ENCODE measurements around the gene ENOSF1.
"Not testable (repeated sequence)": the region's sequence is repeated elsewhere in the genome, so short reads cannot be mapped to it uniquely, and the experiment has no call there.

The ENOSF1 gene

DNA sequence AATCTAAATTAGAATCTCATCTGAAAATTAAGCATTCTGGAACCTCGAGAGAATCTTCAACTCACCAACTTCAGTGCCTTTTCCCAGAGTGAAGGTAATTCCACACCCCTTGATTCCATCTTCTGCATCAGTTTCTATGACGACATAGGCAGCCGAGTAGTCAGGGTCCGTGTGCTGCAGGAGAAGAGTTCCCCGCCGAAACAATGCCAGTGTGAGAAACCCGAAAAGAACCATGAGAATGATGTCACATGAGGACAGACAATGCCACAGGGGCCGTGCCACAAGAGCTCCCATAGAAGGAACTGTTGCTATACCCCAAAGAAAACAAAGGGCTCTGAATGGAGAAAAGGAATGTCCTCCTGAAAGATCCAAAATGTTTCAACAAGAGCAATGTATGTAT, 6.0 kb downstream of the ENOSF1 start:
- DNase-seq, result no peak

DNA sequence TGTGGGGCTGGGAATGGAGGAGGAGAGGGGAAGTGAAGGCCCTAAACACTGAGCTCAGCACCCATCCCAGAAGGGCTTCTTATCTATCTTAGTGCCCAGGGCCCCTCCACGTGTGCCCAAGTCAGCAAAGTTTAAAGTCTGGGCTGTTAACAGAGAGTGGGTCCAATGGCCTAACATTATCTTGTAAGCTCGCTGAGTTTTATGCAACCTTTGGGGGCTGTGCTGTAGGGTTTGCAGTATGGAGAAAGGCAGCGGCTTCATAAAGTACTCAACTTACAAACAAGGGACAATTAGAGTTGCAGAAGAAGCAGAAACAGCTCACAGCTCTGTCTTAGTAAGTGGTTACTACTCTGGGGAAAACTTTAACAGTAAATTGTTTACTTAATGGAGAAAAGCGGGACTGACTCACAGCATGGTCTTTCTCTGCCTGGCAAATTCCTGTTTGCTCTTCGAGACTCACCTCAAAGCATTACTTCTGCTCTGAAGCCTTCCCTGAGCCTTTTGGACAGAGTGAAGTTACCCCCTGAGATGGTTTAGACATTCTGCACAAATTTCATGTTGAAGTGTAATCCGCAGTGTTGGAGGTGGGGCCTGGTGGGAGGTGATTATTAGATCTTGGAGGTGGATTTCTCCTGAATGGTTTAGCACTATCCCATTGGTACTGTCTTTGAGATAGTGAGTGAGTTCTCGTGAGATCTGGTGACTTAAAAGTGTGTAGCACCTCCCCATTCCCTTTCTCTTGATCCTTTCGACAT, 9.0 kb downstream of the ENOSF1 start:
- DNase-seq, result no peak

DNA sequence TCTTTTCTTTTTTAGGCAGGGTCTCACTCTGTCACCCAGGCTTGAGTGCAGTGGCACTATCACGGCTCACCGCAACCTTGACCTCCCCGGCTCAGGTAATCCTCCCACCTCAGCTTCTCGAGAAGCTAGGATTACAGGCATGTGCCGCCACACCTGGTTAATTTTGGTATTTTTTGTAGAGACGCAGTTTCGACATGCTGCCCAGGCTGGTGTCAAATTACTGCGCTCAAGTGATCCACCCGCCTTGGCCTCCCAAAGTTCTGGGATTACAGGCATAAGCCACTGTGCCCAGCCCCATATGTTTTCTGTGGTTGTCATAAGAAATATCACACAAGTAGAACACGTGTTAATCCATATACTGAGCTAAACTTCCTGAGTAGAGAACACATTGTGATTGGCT, 14.6 kb downstream of the ENOSF1 start:
- peak; percentile 76 for DNase-seq

DNA sequence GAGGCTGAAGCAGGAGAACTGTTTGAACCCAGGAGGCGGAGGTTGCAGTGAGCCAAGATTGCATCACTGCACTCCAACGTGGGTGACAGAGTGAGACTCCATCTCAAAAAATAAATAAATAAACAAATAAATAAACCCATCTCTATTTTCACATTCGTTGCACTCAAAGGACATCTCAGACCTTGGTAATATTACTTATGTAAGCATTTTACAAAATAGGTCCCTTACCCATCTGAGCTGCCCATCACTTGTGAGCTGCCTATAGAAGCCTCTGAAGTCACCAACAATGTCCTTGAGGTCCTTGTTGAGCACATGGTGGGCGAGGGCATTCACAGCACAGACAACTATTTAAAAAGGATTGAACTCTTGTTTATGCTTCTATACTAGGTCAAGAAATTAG, 15.4 kb downstream of the ENOSF1 start:
- DNase-seq, result no peak

DNA sequence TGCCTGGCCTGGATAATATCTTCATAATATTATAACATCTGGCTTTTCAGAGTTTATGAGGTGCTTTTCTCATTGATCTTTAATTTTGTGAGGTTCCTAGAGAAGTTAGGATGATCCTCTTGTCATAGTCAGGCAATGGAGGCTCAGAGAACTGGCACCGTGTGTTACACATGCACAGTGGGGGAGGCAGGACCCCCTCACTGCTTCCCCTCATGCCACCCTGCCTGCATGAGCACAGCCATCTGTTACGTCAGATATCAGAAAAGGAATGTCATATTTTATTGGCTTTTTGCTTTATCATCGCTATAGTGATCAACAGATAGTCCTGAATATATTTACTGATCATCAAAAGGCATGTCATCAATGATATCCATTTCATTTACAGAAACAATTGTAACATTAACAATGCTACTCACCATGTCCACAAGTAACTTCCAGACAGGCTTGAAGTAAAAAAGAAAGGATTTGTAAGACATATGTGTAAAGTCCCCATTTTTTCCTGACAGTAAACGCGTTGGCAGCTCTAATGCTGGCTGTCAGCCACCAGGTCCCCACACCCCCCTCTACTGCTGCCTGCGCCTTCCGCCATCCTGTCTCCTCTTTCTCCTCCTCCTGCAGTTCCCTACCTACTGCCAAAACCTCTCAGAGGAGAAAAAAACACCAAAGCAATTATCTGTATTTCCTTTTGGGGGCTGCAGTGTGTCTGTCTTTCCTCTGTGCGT, 18.8 kb downstream of the ENOSF1 start:
- DNase-seq, result peak; percentile 31

DNA sequence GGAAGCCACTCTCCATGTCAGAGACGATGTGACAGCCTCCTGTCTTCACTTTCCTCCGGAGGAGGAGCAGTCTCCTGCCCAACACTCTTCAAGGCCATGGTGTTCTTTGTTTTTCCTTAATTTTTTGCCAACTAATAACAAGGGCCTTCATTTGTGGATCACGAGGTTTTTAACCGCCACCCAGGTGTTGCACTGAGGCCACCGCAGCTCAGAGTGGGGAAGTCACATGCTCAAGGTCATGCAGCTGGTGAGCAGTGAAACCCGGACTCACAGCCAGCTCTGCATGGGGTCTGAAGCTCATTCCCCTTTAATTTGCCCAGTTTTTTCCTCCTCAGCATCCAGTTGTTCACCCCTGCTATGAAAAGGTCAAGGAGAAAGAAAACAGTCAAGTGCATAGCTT, 19.6 kb downstream of the ENOSF1 start:
- no peak for DNase-seq

DNA sequence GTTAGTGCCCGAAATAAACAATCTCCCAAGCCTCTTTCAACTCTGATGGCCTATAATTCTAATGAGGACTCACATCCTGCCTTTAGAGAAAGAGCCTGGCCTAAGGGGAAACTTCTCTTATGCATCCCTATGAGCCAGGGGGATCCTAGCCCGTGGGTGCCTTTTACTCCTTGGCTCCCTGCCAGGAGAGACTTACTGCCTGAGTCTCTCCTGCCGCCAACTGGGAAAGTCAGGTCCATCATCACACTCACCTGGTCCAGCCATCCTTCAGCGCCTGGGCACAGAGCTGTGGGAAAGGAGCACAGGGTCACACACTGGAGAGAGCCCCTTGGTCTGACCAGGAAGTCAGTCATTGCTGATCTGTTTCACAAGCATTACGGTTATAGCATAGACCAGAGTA, 24.1 kb downstream of the ENOSF1 start:
- DNase-seq, result no peak

DNA sequence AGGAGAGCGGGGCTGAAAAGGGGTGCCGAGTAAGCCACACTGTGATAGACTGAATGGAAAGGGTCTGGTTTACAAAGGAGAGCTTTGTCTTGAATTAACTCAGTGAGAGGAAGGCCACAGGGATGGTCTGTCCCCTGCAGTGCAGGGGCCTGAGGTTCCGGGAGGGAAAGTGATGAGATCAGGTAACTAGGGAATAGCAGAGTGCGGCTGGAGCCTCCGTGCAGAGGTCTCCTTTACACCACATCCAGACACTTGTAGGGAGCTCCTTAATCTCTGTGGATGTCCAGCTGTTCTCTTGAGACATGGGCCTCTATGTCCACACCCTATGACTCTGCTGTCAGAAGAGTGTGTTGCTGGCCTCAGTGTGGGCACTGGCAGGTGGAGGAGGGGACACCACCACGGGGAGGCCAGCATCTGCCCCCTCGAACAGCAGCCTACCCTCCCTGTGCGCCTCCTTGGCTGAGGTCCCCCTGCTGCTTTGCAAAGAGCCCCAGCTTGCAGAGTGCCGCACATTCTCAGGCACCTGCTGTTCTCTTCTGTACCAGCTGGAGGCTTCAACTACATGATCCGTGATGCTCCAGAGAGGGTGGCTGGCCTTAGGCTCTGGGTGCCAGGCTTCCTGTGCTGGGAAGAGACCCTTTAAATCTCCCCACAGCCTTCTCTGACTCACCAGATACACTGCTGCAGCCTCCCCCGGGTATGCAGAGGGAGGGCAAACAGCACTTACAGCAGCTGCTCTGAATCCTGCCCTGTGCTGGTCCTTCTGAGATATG, 25.9 kb downstream of the ENOSF1 start:
- DNase-seq, result no peak

DNA sequence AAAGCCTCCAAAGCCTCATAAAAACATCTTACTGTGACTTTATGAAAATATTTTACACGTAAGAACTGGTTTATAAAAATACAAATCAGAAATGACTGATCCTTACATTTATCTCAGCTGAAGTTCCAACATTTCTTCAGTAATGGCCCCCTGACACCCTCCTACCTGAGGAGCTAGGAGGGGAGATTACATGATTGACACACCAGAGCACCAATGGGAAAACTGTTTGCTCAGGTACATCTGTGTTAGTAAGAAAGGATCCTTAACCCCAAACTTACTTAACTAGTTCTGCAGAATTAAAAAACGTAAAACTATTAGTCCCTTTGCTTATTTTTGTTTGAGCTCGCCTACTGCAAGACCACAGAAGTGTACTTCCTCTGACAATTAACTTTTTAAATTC, 27.0 kb downstream of the ENOSF1 start:
- DNase-seq, result no peak

DNA sequence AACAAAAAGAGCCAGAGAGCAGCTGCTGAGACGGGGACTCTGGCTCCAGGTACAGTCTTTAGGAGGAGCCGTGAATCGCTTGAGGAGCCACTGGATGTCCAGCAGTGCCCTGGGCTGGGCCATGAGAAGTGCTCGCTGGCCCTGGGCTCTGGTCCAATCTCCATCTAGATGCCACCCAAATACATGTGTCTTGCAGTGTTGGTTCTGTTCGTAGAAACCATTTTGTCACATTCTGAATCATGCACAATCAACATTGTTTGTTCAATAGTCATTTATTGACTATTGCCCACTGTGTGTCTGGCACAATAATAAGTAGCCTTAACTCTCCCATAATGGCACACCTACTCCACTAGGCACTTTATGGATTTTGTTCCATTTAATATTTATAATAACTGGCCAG, 28.9 kb downstream of the ENOSF1 start:
- DNase-seq, result no peak

DNA sequence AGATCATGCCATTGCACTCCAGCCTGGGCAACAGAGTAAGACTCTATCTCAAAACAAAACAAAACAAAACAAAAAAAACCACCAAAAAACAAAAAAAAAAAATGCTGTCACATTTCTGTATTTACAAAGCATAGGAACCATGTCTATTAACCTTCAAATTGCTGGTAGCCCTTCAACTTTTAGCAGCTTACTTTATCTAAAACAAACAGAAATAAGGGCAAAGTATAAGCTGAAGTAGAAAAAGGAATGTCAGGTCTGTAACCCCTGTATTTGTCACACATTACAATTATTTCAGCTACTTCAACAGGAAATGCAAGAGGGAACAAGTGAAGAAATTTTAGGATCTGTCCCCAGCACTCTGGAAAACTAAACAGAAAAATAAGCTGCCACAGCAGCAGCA, 29.6 kb downstream of the ENOSF1 start:
- DNase-seq, result no peak

DNA sequence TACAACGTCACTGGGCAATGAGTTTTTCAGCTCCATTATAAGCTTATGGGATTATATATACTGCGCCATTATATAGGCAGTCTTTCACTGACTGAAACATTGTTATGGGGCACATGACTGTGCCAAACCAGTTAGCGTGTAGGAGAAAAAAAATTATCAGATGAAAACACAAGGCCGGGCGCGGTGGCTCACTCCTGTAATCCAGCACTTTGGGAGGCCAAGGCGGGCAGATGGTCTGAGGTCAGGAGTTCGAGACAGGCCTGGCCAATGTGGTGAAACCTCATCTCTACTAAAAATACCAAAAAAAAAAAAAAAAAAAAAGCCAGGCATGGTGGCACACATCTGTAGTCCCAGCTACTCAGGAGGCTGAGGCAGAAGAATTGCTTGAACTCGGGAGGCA, 30.0 kb downstream of the ENOSF1 start:
- DNase-seq, result not testable (repeated sequence)

DNA sequence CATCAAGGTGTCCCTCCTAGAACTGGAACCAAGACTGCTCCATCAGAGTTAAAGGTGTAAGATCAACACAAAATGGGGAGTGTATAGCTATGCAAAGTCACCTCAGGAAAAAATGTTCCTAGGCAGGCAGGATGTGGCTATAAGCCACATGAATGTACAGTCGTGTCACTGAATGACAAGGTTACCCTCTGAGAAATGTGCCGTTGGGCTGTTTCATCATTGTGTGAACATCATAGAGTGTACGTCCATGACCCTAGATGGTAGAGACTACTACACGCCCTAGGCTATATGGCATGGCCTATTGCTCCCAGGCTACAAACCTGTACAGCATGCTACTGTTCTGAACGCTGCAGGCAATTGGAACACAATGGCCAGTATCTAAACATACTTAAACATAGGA, 30.4 kb downstream of the ENOSF1 start:
- no peak for DNase-seq

DNA sequence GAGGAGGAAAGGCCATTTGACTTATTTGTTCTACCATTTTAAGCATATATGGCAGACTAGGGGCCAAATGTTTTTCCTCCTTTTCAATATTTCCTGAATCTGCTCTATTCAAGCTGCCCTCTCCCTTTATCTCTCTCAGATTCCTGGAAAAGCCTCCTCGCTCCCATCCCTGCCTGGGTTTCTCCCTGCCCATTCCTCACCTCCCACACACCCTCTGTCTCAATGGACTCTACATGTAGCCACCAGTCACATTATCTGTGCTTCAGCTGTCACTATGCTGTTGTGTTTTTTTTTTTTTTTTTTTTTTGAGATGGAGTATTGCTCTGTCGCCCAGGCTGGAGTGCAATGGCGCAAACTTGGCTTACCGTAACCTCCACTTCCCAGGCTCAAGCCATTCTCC, 32.0 kb downstream of the ENOSF1 start:
- DNase-seq, result no peak

DNA sequence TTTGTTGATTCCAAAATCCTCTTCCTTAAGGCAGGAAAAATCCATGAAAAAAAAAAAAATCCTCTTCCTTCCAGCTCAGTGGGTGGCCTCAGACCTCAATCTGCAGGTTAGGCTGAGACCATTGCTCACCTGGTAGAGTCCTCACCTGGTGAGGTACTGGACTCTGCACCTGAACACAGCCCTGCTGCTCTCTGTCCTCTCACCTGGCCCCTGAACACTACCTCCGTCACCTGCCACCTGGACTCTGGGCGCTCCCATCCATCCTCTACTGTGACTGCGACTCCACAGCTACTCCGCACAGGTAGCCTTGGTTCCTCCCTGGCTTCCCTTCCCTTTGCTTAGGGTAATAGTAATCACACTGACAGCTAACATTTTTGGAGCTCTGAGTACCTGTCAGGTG, 32.9 kb downstream of the ENOSF1 start:
- DNase-seq, result no peak

DNA sequence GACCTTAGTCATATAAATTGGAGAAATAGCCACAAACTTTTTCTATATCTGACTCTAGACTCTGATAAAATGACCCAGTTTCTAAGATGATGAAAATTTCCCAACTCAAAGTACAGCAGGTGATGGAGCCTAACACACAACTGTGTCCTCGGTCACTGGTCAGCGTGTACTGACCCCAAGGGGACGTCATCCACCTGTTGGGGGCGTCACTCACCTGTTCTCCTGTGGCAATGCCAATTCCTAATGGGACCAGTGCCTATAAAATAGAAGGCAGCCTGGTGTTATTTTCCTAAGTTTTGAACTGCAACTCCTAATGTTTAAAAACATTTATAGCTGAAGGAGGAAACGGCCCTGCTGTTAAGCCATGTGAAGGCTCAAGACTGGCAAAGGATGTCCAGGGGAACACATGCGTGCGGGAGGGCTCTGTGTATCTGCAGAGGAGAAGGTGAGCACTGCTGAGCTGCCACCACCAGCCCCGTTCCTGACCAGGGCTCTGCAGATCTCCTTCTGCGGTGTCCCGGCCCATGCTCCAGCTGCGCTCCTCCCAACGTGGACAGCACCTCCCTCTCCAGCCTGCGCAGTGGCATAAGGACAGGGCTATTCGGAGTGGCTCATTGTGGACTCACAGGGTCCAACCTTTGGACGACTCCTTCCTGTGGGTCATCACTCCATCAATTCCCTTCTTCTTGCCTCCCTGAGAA, 33.8 kb downstream of the ENOSF1 start:
- no peak for DNase-seq

DNA sequence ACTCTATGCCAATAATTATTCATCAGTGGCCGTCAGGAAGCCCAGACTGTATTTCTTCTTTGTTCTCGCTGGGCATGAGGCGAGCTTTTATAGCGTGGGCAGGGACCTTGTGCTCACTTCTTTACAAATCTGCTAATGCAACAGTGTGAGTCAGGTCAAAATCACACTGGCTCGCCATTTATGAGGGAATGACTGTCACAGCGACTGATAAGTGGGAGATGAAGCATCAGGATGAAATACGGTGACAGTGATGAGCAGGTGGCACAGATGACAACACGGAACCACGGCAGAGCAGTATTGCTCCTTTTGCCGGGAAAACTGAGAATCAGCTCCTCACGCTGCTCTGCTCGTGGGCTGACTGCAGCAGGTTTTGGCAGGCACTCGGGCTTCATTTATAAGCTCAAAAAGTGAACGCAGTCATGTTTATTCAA, 34.5 kb downstream of the ENOSF1 start:
- DNase-seq, result no peak

DNA sequence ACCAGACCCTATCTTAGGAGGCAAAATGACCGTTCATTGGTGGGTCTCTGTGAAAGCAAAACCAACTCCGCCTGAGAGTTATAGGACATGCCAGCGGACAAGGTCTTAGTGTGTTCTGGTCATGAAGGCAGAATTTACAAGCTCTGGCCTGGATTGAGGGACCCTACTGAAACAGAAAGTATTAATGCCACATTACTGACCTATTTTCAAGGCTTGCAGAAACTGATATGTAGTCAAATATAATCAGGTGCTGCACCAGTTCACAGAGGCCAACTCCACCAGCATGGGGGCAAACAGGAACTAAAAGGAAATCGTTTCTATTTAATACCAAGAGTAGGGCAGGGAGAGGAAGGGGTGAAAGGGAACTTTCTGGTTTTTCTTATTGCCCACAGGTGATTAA, 35.3 kb downstream of the ENOSF1 start:
- DNase-seq, result no peak

DNA sequence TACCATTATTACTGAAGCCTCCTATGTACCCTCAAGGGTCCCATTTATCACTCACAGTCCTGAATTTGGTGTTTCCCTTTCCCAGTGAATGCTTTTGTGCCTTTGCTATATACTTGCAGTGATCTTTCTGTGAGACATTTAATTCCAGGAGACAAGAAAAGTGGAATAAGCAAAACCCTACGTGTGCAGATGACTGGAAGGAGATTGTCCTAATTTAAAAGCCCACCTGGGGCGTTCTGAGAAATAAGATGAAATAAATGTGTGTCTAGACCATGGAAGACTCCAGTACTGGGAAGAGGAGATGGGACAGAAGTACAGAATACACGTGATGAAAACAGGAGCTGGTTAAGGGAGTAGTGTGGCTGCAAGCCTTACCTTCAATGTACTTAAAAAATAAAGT, 35.7 kb downstream of the ENOSF1 start:
- no peak for DNase-seq

DNA sequence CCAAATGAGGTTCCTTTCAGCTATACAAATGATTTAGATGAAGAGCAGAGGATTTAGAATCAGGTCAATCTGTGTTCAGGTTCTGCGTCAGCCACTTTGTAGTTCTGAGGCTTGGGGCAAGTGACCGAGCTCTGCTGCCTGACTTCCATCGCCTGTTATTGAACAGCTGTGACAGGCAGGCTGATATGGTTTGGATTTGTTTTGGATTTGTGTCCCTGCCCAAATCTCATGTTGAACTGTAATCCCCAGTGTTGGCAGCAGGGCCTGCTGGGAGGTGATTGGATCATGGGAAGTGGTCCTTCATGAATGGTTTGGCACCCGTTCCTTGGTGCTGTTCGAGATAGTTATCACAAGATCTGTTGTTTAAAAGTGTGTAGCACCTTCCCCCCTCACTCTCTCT, 36.4 kb downstream of the ENOSF1 start:
- DNase-seq, result no peak

DNA sequence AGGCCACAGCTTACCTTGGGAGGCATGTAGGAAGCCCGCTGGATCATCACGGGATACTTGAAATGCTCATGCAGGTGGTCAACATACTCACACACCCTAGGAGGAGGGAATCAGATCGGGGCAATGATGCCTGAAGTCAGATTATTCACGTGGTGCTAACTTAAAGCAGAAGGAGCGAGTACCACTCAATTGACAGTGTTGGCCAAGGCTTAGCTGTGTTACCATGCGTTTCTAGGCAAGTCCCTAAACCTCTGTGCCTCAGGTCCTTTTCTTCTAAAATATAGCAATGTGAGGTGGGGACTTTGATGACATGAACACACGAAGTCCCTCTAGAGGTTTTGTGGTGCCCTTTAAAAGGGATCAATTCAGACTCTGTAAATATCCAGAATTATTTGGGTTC, 37.1 kb downstream of the ENOSF1 start:
- no peak for DNase-seq

DNA sequence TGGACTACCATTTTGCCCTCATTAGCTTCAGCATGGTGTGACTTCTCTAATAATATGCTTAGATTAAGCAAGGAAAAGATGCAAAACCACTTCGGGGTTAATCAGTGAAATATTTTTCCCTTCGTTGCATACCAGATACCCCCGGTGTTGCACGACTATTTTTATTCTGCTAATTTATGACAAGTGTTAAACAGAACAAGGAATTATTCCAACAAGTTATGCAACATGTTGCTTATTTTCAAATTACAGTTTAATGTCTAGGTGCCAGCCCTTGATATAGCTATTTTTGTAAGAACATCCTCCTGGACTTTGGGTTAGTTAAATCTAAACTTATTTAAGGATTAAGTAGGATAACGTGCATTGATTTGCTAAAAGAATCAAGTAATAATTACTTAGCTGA, 38.7 kb downstream of the ENOSF1 start:
- no peak for DNase-seq

DNA sequence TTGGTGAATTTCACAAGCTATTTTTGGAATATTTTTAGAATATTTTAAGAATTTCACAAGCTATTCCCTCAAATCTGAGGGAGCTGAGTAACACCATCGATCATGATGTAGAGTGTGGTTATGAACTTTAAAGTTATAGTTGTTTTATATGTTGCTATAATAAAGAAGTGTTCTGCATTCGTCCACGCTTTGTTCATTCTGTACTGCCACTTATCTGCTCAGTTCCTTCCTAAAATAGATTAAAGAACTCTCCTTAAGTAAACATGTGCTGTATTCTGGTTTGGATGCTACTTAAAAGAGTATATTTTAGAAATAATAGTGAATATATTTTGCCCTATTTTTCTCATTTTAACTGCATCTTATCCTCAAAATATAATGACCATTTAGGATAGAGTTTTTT, 39.1 kb downstream of the ENOSF1 start:
- DNase-seq, result no peak

Measured in NCI-H2171 treated with DMSO at 0.1 percent for 48 hours (cell line).